GM11168 (cell line): Measurements from ENCODE around the gene HABP4.

Experiments
- in situ Hi-C: fragments of 300-500 bp; cut with MboI; formaldehyde crosslinking; loops from one replicate; pipeline ENCODE4 v1.12.0; 2022; ENCODE audit warnings: low sequenced_read_pairs; ENCODE audit not compliant: unreplicated experiment

HABP4 gene

GRCh38 chr9:96449845-96450612 is at the start of gene HABP4:
TSS of gene HABP4 (plus strand) at chr9:96450169. CDS start at chr9:96450280, 111 bp downstream.
- in situ Hi-C loops = loop anchor here (5.0 kb wide), 1 partner anchor 222 kb away; no protein-coding TSS in a partner anchor

- in situ Hi-C loops = no loop called here
Measured at GRCh38 chr9:96408409-96409280, 41.3 kb upstream of the HABP4 start.

- in situ Hi-C loops = no loop called here
Measured at GRCh38 chr9:96411129-96411838, 38.7 kb upstream of the HABP4 start.

- in situ Hi-C loops = no loop called here
Measured at GRCh38 chr9:96412174-96412913, 37.6 kb upstream of the HABP4 start.

GRCh38 chr9:96413302-96414221 is 36.4 kb upstream of the HABP4 start:
- in situ Hi-C loops = no loop called here

DNA sequence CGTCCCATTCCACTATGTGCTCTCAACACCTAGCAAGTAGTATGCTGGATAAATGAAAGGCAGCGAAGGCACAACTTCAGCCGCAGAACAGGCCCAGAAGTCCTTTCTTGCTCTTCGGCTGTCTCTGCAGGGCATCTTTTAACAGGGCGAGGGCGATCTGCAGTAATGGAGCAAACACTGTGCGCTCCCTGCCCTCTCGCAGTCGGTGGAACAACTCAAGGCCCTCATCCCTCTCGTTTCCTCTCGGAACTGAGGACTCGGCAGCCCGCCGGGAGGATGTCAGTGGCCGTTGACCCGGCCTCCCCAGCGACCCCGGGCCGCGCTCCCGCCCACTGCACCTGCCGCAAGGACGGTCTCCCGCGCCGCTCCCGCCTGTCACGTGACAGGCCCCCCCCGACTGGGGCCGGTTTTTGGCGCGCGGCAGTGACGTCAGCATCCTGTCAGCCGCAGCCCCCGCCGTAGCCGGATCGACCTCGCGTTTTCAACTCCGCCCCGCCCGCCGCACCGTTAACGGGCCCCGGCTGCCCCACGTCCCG is 32.9 kb upstream of the HABP4 start:
- in situ Hi-C loops = no loop called here

DNA sequence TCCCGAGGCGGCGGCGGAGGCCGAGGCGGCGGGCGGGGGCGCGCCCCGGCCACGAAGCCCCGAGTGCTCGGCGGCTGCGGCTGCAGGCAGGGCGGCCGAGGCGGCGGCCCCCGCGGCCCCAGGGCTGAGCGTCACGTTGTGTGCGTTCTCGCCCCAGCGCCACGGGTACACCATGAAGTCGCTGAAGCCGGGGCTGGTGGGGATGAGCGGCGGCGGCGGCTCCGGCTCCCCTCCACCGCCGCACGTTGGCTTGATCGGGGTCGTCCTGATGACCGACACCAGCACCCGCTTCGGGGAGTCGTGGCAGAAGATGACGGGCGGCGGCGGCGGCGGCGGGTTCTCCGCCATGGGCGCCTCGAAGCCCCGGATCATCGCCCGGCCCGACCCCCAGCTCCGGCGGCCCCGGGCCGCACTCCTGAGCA is 32.3 kb upstream of the HABP4 start:
- in situ Hi-C loops = no loop called here

GRCh38 chr9:96418083-96418919 is 31.7 kb upstream of the HABP4 start, which contains the start of gene ZNF367:
TSS of gene ZNF367 (minus strand) at chr9:96418370. CDS start at chr9:96418032, 338 bp downstream.
- in situ Hi-C loops = no loop called here

- in situ Hi-C loops = no loop called here
Measured at GRCh38 chr9:96418920-96419690, 30.9 kb upstream of the HABP4 start.

GRCh38 chr9:96419691-96419969 is 30.3 kb upstream of the HABP4 start:
- in situ Hi-C loops = no loop called here

GRCh38 chr9:96420468-96421219 is 29.3 kb upstream of the HABP4 start:
- in situ Hi-C loops = no loop called here

DNA sequence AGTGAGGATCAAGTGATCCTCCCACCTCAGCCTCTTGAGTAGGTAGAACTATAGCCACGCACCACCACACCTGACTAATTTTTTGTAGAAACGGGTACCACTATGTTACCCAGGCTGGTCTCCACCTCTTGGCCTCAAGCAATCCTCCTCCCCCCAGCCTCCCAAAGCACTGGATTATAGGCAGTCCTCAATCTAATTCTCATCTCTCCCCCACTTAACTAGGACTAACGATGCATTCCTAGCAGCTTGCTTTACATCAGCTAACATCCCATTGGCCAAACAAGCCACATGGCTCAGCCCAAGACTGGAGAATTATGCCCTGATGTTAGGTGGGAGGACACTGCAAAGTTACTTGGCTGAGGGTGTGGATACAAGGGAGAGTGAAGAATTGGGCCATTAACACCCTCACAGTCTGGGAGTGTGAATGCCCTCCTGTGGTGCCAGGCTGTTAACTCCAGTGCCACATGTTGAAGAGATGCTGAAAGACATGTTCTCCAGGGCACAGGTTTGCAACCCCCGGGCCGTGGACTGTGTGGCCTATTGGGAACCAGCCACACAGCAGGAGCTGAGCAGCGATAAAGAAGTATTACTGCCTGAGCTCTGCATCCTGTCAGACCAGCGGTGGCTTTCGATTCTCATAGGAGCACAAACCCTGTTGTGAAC is 26.5 kb upstream of the HABP4 start:
- in situ Hi-C loops = no loop called here

DNA sequence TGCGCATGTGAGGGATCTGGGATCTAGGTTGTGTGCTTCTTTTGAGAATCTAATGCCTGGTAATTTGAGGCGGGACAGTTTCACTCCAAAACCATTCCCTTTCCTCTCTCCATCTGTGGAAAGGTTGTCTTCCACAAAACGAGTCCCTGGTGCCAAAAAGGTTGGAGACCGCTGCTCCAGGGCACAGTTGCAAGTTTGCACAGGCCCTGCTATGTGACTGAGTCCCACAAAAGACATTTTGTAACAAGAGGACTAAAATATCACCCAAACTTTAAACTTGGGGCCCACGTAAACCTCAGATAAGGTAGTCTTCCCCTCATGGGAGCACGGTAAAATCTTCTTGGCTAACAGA is 26.0 kb upstream of the HABP4 start:
- in situ Hi-C loops = no loop called here

DNA sequence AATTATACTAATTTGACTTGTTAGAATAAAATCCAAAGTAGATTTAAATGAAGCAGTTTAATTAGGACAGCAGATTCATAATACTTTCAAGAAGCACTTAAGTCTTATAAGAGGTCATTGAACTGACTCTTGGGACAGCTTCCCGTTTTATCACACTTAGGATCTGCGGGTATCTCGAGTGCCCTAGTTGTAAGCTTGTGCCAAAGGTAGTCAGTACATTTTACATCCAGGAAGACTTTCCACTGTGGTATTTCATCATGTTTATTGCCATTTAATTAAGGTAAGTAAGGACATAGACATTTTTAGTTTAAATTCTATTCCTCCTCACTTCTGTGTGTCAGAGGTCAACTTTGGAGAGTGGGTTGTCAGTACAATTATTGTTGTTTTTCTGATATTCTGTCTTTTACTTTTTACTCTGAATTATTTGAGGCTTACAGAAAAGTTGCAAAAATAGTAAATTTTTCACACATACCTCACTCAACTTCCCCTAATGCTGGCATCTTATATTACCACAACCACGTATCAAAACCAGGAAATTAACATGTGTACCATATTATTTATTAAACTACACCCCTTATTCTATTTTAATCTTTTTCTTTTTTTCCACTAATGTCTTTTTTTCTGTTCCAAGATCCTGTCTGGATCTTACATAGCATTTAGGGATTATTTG is 24.3 kb upstream of the HABP4 start:
- in situ Hi-C loops = no loop called here

DNA sequence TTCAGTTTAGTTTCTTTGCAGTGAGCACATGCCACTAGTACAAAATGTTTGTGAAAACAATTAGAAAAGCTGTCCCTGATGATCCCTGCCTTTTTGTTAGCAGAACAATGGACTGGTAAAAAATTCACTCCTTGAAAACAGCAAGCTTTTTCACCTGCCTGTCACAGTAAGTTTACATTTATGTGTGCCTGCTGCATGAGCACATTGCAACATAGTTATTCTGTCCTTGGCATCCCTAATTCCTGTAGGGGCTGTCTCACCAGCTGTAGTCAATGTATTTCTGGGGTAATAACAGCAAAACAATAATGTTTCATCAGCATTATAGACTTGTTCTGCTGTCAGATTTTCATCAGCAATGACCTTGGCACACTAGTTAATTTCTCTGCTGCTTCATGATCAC is 20.2 kb upstream of the HABP4 start:
- in situ Hi-C loops = no loop called here

- in situ Hi-C loops = no loop called here
Measured at GRCh38 chr9:96430377-96430776, 19.6 kb upstream of the HABP4 start.
